ENCODE data around the gene LLGL1. TPM values are rescaled to one million over a fixed set of nuclear protein-coding genes. Genes with fewer than 3 reads are reported as not detected.

Gene LLGL1
- total RNA-seq, 1 donor: 40.7 TPM

- TF ChIP-seq CTCF (IDR thresholded peaks at IDR 0.05; ENCODE audit: insufficient read depth, low read length): no peak
- peak overlapping the region; percentile 89 for H3K4me3 ChIP-seq (ENCODE audit: low read depth, low read length)
- peak; percentile 27 for DNase-seq (ENCODE audit: low read depth)
These were observed 43.1 kb upstream of the LLGL1 start for GRCh38 chr17:18182110-18182977.

- DNase-seq (ENCODE audit: low read depth): no peak
- peak overlapping the region; percentile 89 for H3K4me3 ChIP-seq (ENCODE audit: low read depth, low read length)
- TF ChIP-seq CTCF (IDR thresholded peaks at IDR 0.05; ENCODE audit: insufficient read depth, low read length): no peak
These were observed 42.5 kb upstream of the LLGL1 start for GRCh38 chr17:18182978-18183333.

- peak; percentile 48 for TF ChIP-seq CTCF (IDR thresholded peaks at IDR 0.05; ENCODE audit: insufficient read depth, low read length)
- H3K4me3 ChIP-seq (ENCODE audit: low read depth, low read length): peak within 1 kb of the TSS; percentile 89
- peak; percentile 100 for DNase-seq (ENCODE audit: low read depth)
These were observed 41.9 kb upstream of the LLGL1 start, which contains the start of gene ALKBH5 for GRCh38 chr17:18183334-18184142. TSS of gene ALKBH5 (plus strand) at chr17:18183828. CDS start at chr17:18184244, 416 bp downstream.

- DNase-seq (ENCODE audit: low read depth): peak; percentile 42
- H3K4me3 ChIP-seq (ENCODE audit: low read depth, low read length): peak overlapping the region; percentile 89
- no peak for TF ChIP-seq CTCF (IDR thresholded peaks at IDR 0.05; ENCODE audit: insufficient read depth, low read length)
These were observed 41.0 kb upstream of the LLGL1 start for GRCh38 chr17:18184143-18185031.

GRCh38 chr17:18185391-18185790, 40.0 kb upstream of the LLGL1 start:
- H3K4me3 ChIP-seq (ENCODE audit: low read depth, low read length): peak overlapping the region; percentile 89
- no peak for TF ChIP-seq CTCF (IDR thresholded peaks at IDR 0.05; ENCODE audit: insufficient read depth, low read length)
- peak; percentile 60 for DNase-seq (ENCODE audit: low read depth)

Measured in fibroblast of the aortic adventitia (primary cell).